Measurements from ENCODE around the gene PCDHGC4. TPM values are rescaled to one million over a fixed set of nuclear protein-coding genes. Genes with fewer than 3 reads are reported as not detected.

PCDHGC4 gene
- total RNA-seq, 3 donors from 2014 or later = 0.75 to 2.6 (median 1.6) TPM

DNA sequence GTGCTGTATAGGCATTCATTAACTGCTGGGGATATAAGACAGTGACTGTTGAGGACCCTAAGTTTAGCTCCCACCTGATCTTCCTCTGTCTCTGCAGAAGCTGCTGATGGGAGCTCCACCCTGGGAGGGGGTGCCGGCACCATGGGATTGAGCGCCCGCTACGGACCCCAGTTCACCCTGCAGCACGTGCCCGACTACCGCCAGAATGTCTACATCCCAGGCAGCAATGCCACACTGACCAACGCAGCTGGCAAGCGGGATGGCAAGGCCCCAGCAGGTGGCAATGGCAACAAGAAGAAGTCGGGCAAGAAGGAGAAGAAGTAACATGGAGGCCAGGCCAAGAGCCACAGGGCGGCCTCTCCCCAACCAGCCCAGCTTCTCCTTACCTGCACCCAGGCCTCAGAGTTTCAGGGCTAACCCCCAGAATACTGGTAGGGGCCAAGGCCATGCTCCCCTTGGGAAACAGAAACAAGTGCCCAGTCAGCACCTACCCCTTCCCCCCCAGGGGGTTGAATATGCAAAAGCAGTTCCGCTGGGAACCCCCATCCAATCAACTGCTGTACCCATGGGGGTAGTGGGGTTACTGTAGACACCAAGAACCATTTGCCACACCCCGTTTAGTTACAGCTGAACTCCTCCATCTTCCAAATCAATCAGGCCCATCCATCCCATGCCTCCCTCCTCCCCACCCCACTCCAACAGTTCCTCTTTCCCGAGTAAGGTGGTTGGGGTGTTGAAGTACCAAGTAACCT lies 26.2 kb downstream of the PCDHGC4 start:
- TF ChIP-seq, protein P1, sequence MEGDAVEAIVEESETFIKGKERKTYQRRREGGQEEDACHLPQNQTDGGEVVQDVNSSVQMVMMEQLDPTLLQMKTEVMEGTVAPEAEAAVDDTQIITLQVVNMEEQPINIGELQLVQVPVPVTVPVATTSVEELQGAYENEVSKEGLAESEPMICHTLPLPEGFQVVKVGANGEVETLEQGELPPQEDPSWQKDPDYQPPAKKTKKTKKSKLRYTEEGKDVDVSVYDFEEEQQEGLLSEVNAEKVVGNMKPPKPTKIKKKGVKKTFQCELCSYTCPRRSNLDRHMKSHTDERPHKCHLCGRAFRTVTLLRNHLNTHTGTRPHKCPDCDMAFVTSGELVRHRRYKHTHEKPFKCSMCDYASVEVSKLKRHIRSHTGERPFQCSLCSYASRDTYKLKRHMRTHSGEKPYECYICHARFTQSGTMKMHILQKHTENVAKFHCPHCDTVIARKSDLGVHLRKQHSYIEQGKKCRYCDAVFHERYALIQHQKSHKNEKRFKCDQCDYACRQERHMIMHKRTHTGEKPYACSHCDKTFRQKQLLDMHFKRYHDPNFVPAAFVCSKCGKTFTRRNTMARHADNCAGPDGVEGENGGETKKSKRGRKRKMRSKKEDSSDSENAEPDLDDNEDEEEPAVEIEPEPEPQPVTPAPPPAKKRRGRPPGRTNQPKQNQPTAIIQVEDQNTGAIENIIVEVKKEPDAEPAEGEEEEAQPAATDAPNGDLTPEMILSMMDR (IDR thresholded peaks at IDR 0.05) = no peak
- no peaks in the 10 kb centered on the region for H3K36me3 ChIP-seq (ENCODE audit: low read depth)
- no peaks in the 10 kb centered on the region for H3K9me3 ChIP-seq
- intact Hi-C loops (cut with DNase I, micrococcal nuclease) = no loop called here
- peaks cover 15% of the 10 kb centered on the region for H3K4me1 ChIP-seq (ENCODE audit: low read depth)
- no peak for DNase-seq
- no peak for ATAC-seq
- no peak overlapping the region for H3K4me3 ChIP-seq

DNA sequence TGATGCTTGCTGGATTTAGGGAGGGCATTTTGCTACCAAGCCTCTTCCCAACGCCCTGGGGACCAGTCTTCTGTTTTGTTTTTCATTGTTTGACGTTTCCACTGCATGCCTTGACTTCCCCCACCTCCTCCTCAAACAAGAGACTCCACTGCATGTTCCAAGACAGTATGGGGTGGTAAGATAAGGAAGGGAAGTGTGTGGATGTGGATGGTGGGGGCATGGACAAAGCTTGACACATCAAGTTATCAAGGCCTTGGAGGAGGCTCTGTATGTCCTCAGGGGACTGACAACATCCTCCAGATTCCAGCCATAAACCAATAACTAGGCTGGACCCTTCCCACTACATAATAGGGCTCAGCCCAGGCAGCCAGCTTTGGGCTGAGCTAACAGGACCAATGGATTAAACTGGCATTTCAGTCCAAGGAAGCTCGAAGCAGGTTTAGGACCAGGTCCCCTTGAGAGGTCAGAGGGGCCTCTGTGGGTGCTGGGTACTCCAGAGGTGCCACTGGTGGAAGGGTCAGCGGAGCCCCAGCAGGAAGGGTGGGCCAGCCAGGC lies 27.0 kb downstream of the PCDHGC4 start:
- intact Hi-C loops (cut with DNase I, micrococcal nuclease) = no loop called here
- DNase-seq = no peak
- ATAC-seq = no peak
- peaks cover 15% of the 10 kb centered on the region for H3K4me1 ChIP-seq (ENCODE audit: low read depth)
- TF ChIP-seq, protein P1 (IDR thresholded peaks at IDR 0.05) = no peak
- no peaks in the 10 kb centered on the region for H3K9me3 ChIP-seq
- no peaks in the 10 kb centered on the region for H3K36me3 ChIP-seq (ENCODE audit: low read depth)
- H3K4me3 ChIP-seq = no peak overlapping the region

DNA sequence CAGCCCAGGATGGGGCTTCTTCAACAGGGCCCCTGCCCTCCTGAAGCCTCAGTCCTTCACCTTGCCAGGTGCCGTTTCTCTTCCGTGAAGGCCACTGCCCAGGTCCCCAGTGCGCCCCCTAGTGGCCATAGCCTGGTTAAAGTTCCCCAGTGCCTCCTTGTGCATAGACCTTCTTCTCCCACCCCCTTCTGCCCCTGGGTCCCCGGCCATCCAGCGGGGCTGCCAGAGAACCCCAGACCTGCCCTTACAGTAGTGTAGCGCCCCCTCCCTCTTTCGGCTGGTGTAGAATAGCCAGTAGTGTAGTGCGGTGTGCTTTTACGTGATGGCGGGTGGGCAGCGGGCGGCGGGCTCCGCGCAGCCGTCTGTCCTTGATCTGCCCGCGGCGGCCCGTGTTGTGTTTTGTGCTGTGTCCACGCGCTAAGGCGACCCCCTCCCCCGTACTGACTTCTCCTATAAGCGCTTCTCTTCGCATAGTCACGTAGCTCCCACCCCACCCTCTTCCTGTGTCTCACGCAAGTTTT lies 27.6 kb downstream of the PCDHGC4 start:
- no peak overlapping the region for H3K4me3 ChIP-seq
- H3K9me3 ChIP-seq = no peaks in the 10 kb centered on the region
- peaks cover 15% of the 10 kb centered on the region for H3K4me1 ChIP-seq (ENCODE audit: low read depth)
- ATAC-seq (peak; percentile 78), DNase-seq (peak; percentile 86 to 95 (median 91))
- TF ChIP-seq, protein P1 (IDR thresholded peaks at IDR 0.05) = peak; percentile 73
- intact Hi-C loops (cut with DNase I, micrococcal nuclease) = no loop called here
- no peaks in the 10 kb centered on the region for H3K36me3 ChIP-seq (ENCODE audit: low read depth)

DNA sequence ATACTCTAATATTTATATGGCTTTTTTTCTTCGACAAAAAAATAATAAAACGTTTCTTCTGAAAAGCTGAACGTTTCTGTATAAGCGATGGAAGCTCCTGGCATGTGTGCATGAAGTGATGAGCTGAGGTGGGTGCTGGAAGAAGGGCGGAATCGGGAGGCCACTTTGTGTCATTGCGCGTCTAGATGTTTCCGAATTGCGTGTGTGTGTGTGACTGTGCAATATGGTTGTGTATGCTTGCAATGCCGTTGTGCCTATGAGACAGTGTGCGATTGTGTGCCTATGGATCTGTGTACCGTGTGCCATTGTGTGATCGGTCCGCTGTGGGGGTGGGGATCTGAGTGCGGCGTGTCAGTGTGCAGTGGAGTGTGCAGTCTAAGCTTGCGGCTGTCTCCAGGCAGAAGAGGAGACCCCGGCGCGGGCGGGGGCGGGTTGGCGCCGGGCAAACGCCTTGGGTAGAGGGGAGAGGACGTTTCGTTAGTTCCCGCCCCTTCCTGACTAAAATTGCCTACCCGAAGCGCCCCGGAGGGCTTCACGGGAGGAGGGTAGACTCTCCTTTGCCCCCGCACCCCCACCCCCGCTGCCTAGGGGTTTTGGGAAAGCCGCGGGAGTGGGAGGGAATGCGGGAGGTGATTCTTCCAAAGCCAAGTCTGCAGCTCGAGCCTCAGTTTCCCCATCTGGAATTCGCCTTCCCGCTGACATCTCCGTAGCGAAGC lies 28.2 kb downstream of the PCDHGC4 start:
- intact Hi-C loops (cut with DNase I, micrococcal nuclease) = no loop called here
- ATAC-seq (peak; percentile 49), DNase-seq (peak; percentile 51 to 65 (median 63))
- Histone ChIP-seq H3K4me1 (ENCODE audit: low read depth) (peaks cover 15% of the 10 kb centered on the region), H3K9me3 (no peaks in the 10 kb centered on the region), H3K4me3 (no peak overlapping the region), H3K36me3 (ENCODE audit: low read depth) (no peaks in the 10 kb centered on the region)
- TF ChIP-seq, protein P1 (IDR thresholded peaks at IDR 0.05) = no peak

DNA sequence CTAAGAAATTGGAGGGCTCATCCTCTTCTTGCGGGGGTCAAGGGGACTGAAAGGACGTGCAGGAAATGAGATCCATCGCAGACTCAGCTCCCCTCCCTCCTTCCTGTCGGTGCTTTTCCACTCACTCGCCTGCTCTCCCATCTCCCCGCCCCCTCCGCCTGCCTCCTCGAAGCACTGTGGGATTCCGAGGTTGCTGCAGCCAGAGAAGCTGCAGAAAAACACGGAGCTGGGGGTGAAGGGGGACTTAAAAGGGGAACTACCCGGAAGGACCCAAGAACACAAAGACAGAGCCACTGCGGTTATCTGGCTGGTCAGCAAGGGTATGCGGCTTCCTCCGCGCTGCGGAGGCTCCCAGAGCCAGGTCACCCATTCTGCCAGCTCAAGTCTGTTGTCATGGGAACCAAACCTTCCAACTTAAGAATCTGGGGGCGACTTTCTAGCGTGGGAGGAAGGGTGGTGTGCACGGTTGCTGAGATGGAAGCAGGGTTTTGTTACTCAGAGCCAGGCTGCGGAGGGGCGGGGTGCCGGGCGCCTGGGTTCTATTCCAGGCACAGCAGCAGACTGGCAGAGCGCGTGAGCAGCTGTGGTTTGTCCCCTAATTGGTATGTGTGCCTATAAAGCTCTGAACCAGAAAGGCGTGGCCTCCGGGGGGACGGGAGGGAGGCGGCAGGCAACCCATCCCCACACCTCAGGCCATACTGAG lies 28.9 kb downstream of the PCDHGC4 start:
- intact Hi-C loops (cut with DNase I, micrococcal nuclease) = no loop called here
- no peaks in the 10 kb centered on the region for H3K36me3 ChIP-seq (ENCODE audit: low read depth)
- H3K4me3 ChIP-seq = no peak overlapping the region
- peaks cover 15% of the 10 kb centered on the region for H3K4me1 ChIP-seq (ENCODE audit: low read depth)
- peak; percentile 60 to 77 (median 74) for DNase-seq
- H3K9me3 ChIP-seq = no peaks in the 10 kb centered on the region
- ATAC-seq = peak; percentile 41
- TF ChIP-seq, protein P1 (IDR thresholded peaks at IDR 0.05) = no peak

Measured in mucosa of descending colon (tissue), 3 donors.